HG03175 (cell line): ENCODE results near the gene TSEN15.

Experiments used
- ATAC-seq: cut with Tn5 transposase; IDR thresholded peaks from one replicate; pipeline ENCODE4 v1.9.1; 2021; ENCODE audit warnings: mild to moderate bottlenecking, moderate library complexity; ENCODE audit not compliant: unreplicated experiment

The TSEN15 gene

GRCh38 chr1:184052194-184052559 lies 647 bp downstream of the TSEN15 start:
- no peak for ATAC-seq

- no peak for ATAC-seq
Observed at GRCh38 chr1:184052750-184053149, 1.2 kb downstream of the TSEN15 start.

- ATAC-seq = no peak
Observed at GRCh38 chr1:184053881-184054280, 2.4 kb downstream of the TSEN15 start.

- ATAC-seq = no peak
Observed at GRCh38 chr1:184056921-184057555, 5.5 kb downstream of the TSEN15 start.

- no peak for ATAC-seq
Observed at GRCh38 chr1:184059887-184060286, 8.4 kb downstream of the TSEN15 start.

- ATAC-seq = no peak
Observed at GRCh38 chr1:184060316-184060715, 8.8 kb downstream of the TSEN15 start.

- no peak for ATAC-seq
Observed at GRCh38 chr1:184061396-184062003, 10.0 kb downstream of the TSEN15 start.

GRCh38 chr1:184062640-184063286 lies 11.2 kb downstream of the TSEN15 start:
- ATAC-seq = no peak

GRCh38 chr1:184065559-184065958 lies 14.0 kb downstream of the TSEN15 start:
- no peak for ATAC-seq

- ATAC-seq = no peak
Observed at GRCh38 chr1:184068354-184068753, 16.8 kb downstream of the TSEN15 start.

GRCh38 chr1:184069675-184070074 lies 18.1 kb downstream of the TSEN15 start:
- no peak for ATAC-seq

GRCh38 chr1:184072376-184072775 lies 20.8 kb downstream of the TSEN15 start:
- no peak for ATAC-seq

- ATAC-seq = no peak
Observed at GRCh38 chr1:184074383-184074782, 22.9 kb downstream of the TSEN15 start.

- no peak for ATAC-seq
Observed at GRCh38 chr1:184075055-184076029, 23.8 kb downstream of the TSEN15 start.

GRCh38 chr1:184078564-184079249 lies 27.2 kb downstream of the TSEN15 start:
- no peak for ATAC-seq

GRCh38 chr1:184080309-184080708 lies 28.8 kb downstream of the TSEN15 start:
- no peak for ATAC-seq

- ATAC-seq = no peak
Observed at GRCh38 chr1:184082541-184083415, 31.2 kb downstream of the TSEN15 start.

GRCh38 chr1:184085667-184086066 lies 34.1 kb downstream of the TSEN15 start:
- no peak for ATAC-seq

- no peak for ATAC-seq
Observed at GRCh38 chr1:184088037-184088436, 36.5 kb downstream of the TSEN15 start.

GRCh38 chr1:184093071-184093470 lies 41.5 kb downstream of the TSEN15 start:
- ATAC-seq = no peak
